Measurements from ENCODE around the gene FSTL4. TPM values are rescaled to one million over a fixed set of nuclear protein-coding genes. Genes with fewer than 3 reads are reported as not detected.

FSTL4 gene
- polyA plus RNA-seq, 1 of the 3 experiments (the other 2 are of a cell fraction), result not detected

DNA sequence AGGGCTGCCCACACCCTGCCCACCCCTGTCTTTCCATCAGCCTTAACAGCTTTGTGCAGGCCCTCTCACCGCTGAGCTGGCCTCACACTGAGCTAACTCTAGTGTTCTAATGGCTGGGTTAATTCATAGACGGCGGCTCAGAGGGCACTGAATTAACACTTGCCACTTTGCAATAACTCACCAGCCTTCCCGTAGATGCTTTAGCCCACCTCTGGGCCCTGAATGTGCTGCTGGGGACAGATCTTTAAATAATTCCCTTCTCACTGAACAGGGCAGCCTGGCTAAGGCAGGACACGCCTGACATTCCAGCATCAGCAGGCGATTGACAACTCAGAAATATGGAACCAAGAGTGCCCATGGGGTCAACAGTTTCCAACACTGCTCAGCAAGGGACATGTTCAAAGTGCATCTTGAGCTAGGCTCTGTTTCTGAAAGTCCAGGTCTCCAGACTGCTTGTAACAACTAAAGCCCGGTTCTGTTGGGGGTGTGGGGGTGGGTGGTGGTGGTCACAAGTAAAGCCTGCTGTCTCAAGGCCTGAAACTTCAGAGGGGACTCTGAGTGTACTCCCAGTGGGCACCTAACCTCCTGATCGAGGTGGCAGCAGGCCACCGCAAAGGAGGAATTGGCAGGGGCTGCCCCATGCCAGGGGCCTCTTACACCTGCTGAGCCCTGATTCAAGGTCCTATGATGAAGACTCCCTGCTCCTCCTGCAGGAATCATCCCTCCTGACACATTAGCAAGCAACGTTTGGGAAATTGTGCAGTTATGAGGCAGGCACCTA lies 248.3 kb downstream of the FSTL4 start:
- no peaks in the 10 kb centered on the region for H3F3A ChIP-seq (replicated peaks; ENCODE audit: insufficient read depth)
- DNase-seq, result no peak
- no peaks in the 10 kb centered on the region for H3K9me2 ChIP-seq
- no peaks in the 10 kb centered on the region for H3K79me2 ChIP-seq (ENCODE audit: insufficient read depth)
- H3K4me2 ChIP-seq, result no peak overlapping the region
- H3K4me3 ChIP-seq (ENCODE audit: low read depth in 2 of 2, low read length in 1 of 2), result no peak overlapping the region
- H3K27ac ChIP-seq (ENCODE audit: low read depth in 2 of 2, low read length in 1 of 2), result no peak overlapping the region
- ChIA-PET CTCF (interaction anchor here (1.0 to 1.6 kb wide), 3 partner anchors 52 to 505 kb away, joined by 3 to 5 read pairs (median 3); no protein-coding TSS in a partner anchor), POLR2A (no interaction called here)
- no peak overlapping the region for H2AFZ ChIP-seq (ENCODE audit: low read depth)
- no peaks in the 10 kb centered on the region for H4K20me1 ChIP-seq (ENCODE audit: insufficient read depth)
- no peaks in the 10 kb centered on the region for H3K9me3 ChIP-seq
- no peaks in the 10 kb centered on the region for H3K36me3 ChIP-seq (replicated peaks in 1 of 2; ENCODE audit: control insufficient read depth in 1 of 2, insufficient read depth in 2 of 2, low read length in 1 of 2)
- no peak overlapping the region for H3K9ac ChIP-seq
- 43% methylated on average over 8 of the region's 10 CpGs for WGBS (ENCODE audit: low lambda C conversion rate)
- H3K27me3 ChIP-seq (ENCODE audit: insufficient read depth), result peaks cover 8% of the 10 kb centered on the region; the same call in 1 of the 2 replicates
- TF ChIP-seq SMC3 (IDR thresholded peaks at IDR 0.05; ENCODE audit: low read depth, low read length) (no peak), EZH2phosphoT487 (IDR thresholded peaks at IDR 0.05; ENCODE audit: borderline replicate concordance, low read depth) (no peak), TEAD4 (IDR thresholded peaks at IDR 0.05; ENCODE audit: borderline replicate concordance, insufficient read depth) (no peak), RXRA (IDR thresholded peaks at IDR 0.05; ENCODE audit: borderline replicate concordance, low read depth) (no peak), NFIC (IDR thresholded peaks at IDR 0.05; ENCODE audit: borderline replicate concordance) (no peak), TCF12 (IDR thresholded peaks at IDR 0.05) (no peak), TAF1 (IDR thresholded peaks at IDR 0.05; ENCODE audit: borderline replicate concordance, low read depth, low read length) (no peak), JUND (IDR thresholded peaks at IDR 0.05) (no peak), MEF2A (IDR thresholded peaks at IDR 0.05; ENCODE audit: borderline replicate concordance, low read depth) (no peak), GATA2 (CRISPR knock-in tag; IDR thresholded peaks at IDR 0.05) (no peak), RFX5 (IDR thresholded peaks at IDR 0.05; ENCODE audit: low read length) (no peak), ELF1 (IDR thresholded peaks at IDR 0.05) (no peak)
- TF ChIP-seq, protein P1, sequence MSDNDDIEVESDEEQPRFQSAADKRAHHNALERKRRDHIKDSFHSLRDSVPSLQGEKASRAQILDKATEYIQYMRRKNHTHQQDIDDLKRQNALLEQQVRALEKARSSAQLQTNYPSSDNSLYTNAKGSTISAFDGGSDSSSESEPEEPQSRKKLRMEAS (IDR thresholded peaks at IDR 0.05; ENCODE audit: low read depth), result no peak
- TF ChIP-seq, protein P2, sequence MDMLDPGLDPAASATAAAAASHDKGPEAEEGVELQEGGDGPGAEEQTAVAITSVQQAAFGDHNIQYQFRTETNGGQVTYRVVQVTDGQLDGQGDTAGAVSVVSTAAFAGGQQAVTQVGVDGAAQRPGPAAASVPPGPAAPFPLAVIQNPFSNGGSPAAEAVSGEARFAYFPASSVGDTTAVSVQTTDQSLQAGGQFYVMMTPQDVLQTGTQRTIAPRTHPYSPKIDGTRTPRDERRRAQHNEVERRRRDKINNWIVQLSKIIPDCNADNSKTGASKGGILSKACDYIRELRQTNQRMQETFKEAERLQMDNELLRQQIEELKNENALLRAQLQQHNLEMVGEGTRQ (IDR thresholded peaks at IDR 0.05; ENCODE audit: borderline replicate concordance, low read depth, low read length), result no peak
- TF ChIP-seq, protein P3, sequence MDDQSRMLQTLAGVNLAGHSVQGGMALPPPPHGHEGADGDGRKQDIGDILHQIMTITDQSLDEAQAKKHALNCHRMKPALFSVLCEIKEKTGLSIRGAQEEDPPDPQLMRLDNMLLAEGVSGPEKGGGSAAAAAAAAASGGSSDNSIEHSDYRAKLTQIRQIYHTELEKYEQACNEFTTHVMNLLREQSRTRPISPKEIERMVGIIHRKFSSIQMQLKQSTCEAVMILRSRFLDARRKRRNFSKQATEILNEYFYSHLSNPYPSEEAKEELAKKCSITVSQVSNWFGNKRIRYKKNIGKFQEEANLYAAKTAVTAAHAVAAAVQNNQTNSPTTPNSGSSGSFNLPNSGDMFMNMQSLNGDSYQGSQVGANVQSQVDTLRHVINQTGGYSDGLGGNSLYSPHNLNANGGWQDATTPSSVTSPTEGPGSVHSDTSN (IDR thresholded peaks at IDR 0.05), result no peak
- TF ChIP-seq, protein P4, sequence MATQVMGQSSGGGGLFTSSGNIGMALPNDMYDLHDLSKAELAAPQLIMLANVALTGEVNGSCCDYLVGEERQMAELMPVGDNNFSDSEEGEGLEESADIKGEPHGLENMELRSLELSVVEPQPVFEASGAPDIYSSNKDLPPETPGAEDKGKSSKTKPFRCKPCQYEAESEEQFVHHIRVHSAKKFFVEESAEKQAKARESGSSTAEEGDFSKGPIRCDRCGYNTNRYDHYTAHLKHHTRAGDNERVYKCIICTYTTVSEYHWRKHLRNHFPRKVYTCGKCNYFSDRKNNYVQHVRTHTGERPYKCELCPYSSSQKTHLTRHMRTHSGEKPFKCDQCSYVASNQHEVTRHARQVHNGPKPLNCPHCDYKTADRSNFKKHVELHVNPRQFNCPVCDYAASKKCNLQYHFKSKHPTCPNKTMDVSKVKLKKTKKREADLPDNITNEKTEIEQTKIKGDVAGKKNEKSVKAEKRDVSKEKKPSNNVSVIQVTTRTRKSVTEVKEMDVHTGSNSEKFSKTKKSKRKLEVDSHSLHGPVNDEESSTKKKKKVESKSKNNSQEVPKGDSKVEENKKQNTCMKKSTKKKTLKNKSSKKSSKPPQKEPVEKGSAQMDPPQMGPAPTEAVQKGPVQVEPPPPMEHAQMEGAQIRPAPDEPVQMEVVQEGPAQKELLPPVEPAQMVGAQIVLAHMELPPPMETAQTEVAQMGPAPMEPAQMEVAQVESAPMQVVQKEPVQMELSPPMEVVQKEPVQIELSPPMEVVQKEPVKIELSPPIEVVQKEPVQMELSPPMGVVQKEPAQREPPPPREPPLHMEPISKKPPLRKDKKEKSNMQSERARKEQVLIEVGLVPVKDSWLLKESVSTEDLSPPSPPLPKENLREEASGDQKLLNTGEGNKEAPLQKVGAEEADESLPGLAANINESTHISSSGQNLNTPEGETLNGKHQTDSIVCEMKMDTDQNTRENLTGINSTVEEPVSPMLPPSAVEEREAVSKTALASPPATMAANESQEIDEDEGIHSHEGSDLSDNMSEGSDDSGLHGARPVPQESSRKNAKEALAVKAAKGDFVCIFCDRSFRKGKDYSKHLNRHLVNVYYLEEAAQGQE (IDR thresholded peaks at IDR 0.05; ENCODE audit: low read depth, low read length), result no peak
- H3K4me1 ChIP-seq (ENCODE audit: control insufficient read depth in 1 of 2, insufficient read depth in 2 of 2, low read depth in 1 of 2, low read length in 1 of 2), result no peaks in the 10 kb centered on the region

Measured in SK-N-SH (cell line).